ENCODE data around the gene KIF5C.

The KIF5C gene

GRCh38 chr2:149068225-149068995 is 193.4 kb downstream of the KIF5C start:
- no peak for DNase-seq (ENCODE audit: extremely low read depth, low read depth)
- TF ChIP-seq, protein P1, sequence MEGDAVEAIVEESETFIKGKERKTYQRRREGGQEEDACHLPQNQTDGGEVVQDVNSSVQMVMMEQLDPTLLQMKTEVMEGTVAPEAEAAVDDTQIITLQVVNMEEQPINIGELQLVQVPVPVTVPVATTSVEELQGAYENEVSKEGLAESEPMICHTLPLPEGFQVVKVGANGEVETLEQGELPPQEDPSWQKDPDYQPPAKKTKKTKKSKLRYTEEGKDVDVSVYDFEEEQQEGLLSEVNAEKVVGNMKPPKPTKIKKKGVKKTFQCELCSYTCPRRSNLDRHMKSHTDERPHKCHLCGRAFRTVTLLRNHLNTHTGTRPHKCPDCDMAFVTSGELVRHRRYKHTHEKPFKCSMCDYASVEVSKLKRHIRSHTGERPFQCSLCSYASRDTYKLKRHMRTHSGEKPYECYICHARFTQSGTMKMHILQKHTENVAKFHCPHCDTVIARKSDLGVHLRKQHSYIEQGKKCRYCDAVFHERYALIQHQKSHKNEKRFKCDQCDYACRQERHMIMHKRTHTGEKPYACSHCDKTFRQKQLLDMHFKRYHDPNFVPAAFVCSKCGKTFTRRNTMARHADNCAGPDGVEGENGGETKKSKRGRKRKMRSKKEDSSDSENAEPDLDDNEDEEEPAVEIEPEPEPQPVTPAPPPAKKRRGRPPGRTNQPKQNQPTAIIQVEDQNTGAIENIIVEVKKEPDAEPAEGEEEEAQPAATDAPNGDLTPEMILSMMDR (IDR thresholded peaks at IDR 0.05; ENCODE audit: low read depth, low read length): no peak

DNA sequence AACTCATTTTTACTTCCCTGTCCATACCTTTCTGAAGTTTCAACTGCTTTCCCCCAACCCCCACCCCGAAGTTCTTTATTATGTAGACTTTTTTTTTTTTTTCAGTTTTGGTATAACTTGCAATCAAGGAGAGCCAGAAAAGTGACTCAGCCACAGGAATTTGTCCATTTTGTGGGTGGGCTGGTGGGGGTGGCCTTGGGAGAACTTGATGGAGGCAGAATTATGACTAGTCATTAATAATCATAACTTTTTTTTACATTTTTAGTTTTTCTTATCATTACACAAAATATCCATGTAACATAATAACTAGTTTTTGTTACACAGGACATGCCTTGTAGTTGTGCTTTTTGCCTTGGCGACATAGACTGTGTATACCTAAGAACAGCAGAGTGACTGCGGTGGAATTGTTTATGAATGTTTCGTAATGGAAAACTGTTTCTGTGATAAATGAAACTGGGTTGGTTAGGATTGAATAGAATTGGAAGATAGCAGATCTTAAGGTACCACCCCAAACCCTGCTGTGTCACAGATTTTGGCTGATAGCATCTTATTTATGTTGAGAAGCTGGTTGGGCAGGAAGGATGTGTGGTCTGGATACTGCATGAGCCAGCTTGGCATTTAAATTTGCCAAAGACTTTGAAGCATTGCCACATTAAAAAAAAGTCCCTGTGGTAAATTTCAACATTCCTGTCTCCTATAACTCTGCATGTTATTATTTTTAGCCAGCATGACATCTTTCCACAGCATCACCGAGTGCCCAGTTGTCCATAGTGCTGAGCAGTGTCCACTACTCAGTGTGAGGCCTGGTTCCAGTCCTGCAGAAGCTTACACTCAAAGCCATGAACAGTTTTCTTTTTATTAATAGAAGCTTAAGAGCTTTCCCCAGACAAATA is 194.2 kb downstream of the KIF5C start:
- peak; percentile 73 for DNase-seq (ENCODE audit: extremely low read depth, low read depth)
- TF ChIP-seq, protein P1 (IDR thresholded peaks at IDR 0.05; ENCODE audit: low read depth, low read length): no peak

GRCh38 chr2:149070681-149071320 is 195.8 kb downstream of the KIF5C start:
- TF ChIP-seq, protein P1 (IDR thresholded peaks at IDR 0.05; ENCODE audit: low read depth, low read length): no peak
- DNase-seq (ENCODE audit: extremely low read depth, low read depth): no peak

DNA sequence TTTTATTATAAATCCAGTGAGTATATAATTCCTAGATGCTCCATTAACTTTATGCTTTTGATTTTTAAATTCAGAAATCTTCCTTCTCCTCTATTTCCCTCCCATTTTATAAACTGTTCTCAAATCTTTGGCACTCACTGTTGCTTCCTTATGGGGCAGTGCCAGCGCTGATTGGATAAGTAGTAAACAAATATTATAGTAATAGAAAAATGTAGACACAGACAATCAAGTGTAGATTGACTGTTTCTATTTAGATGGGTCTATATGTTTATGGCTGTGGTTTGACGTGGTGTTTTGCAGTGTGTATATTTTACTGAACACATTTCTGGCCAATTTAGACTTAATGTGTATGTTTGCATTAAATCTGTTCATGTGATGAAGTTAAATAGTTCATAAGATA is 200.1 kb downstream of the KIF5C start:
- no peak for DNase-seq (ENCODE audit: extremely low read depth, low read depth)

DNA sequence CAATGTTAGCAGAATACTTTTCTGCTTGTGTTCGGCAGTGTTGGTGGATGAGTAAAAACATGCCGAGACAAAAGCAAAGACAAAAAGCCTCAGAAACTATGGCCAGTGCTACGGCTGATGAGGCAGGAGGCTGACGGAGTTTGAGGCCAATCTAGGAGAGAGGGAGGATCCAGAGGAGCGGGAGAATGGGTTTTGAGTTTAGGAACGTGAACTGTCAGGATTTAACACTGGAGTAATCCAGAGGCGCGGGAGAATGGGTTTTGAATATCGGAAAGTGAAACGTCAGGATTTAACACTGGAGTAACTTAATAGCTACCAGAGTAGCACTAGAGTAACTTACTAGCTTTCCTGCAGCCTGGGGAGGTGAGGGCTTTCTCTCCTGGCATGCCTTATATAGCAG is 200.8 kb downstream of the KIF5C start:
- TF ChIP-seq, protein P1 (IDR thresholded peaks at IDR 0.05; ENCODE audit: low read depth, low read length): no peak
- no peak for DNase-seq (ENCODE audit: extremely low read depth, low read depth)

More for the DNA sequence above, 200.1 kb downstream of the KIF5C start:
- TF ChIP-seq, protein P1 (IDR thresholded peaks at IDR 0.05; ENCODE audit: low read depth, low read length): no peak

Data from AG09319 (cell line).